D721Med (cell line): ENCODE results near the gene CHMP1B.

Source experiments
- DNase-seq: peaks from one replicate; pipeline ENCODE4 v3.0.0; 2011; ENCODE audit warnings: low spot score; ENCODE audit not compliant: insufficient read length
- FAIRE-seq: peaks from 2 replicates; lab custom pipeline; 2011; peaks lifted over from hg19 to GRCh38; lab: Jason Lieb, UNC
- CTCF ChIP-seq: IDR thresholded peaks from 2 replicates; pipeline ENCODE4 v1.5.1; 2012; ENCODE audit warnings: mild to moderate bottlenecking, control low read depth; ENCODE audit not compliant: insufficient read depth; ENCODE audit errors: missing control alignments

The CHMP1B gene

GRCh38 chr18:11839556-11839955 lies 11.7 kb upstream of the CHMP1B start:
- no peak for DNase-seq
- no peak for FAIRE-seq
- TF ChIP-seq CTCF = no peak

DNA sequence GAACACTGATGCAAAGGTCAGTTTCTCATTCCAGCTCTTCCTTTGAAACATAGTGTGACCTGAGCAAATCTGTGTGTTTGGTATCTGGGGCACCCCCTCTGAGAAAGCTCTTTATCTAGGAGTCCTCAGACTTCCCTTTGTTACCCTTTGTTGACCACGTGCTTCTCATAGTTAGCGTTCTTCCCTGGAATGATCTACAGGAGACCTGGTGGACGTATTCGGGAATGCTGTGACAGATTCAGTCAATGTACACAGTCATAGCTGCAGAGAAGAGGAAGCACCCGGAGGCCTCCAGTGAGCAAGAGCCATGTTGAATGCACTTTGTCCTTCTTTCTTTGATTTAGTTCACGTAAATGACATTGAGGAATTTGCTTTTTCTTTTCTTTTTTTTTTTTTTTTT lies 10.7 kb upstream of the CHMP1B start:
- FAIRE-seq = no peak
- no peak for DNase-seq
- no peak for TF ChIP-seq CTCF

- DNase-seq = no peak
- FAIRE-seq = no peak
These were observed 8.7 kb upstream of the CHMP1B start for GRCh38 chr18:11842562-11842961.

DNA sequence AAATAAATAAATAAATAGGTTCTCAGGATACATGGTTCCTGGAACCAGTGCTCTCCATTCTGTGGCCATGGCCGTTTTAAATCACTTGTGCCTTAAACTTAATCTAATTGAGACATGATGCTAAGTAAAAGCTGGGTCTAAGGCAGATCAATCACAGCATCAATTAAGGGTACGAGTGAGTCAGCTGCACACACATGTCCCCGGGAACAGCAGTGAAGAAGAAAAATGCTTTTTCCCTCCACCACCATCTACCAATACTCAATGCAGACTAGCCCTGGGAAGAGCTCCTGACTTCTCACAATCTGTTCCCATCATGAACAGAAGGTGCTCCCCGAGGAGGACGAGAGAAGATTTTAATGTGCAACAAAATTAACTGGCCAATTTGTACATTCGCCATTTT lies 6.8 kb upstream of the CHMP1B start:
- FAIRE-seq = no peak

More at GRCh38 chr18:11842562-11842961, 8.7 kb upstream of the CHMP1B start:
- no peak for TF ChIP-seq CTCF

GRCh38 chr18:11845654-11846053 lies 5.6 kb upstream of the CHMP1B start:
- DNase-seq = no peak
- TF ChIP-seq CTCF = no peak
- FAIRE-seq = no peak

More for the DNA sequence above, 6.8 kb upstream of the CHMP1B start:
- DNase-seq = no peak
- no peak for TF ChIP-seq CTCF

DNA sequence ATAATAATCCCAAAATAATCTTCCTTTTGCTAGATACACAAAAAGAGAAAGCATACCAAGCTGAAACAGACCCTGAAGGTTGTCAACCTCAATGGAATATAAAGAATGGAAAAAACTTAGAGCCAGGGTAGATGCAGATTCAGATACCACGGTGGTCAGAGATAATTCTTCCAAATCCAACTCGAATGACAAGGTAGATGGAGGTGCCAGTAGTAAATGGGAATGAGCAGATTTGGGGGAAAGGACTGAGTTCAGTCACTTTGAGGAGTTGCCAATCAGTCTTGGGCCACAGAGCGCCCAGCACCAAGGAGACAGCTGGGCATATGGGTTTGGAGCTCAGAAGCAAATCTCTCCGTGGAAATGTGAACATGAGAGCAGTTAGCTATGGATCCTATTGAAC lies 3.4 kb upstream of the CHMP1B start:
- DNase-seq (no peak), FAIRE-seq (no peak)
- TF ChIP-seq CTCF = no peak

DNA sequence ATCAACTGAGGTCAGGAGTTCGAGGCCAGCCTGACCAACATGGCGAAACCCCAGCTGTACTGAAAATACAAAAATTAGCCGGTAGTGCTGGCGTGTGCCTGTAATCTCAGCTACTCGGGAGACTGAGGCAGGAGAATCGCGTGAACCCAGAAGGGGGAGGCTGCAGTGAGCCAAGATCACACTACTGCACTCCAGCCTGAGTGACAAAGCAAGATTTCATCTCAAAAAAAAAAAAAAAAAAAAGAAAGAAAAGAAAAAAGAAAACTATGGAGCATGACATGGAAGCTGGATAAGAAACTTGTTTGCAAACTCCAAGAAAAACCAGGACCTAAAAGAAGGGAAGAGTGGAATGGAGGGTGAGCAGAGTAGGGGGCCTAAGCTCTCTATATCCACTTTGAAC lies 1.9 kb upstream of the CHMP1B start:
- FAIRE-seq = no peak
- no peak for DNase-seq
- no peak for TF ChIP-seq CTCF
